ENCODE data around the gene RAD51B. TPM values are rescaled to one million over a fixed set of nuclear protein-coding genes. Genes with fewer than 3 reads are reported as not detected.

RAD51B gene
- total and polyA plus RNA-seq, 2 of the 13 experiments (the other 11 are each of a cell fraction or from before 2014, with no cell fraction given): 7.0 to 9.5 TPM

- TF ChIP-seq TFDP2 (CRISPR knock-in tag; IDR thresholded peaks at IDR 0.05): no peak
- no peak for TF ChIP-seq ASH2L (IDR thresholded peaks at IDR 0.05; ENCODE audit: insufficient read length, low read depth, low read length)
- TF ChIP-seq CBX2 (IDR thresholded peaks at IDR 0.05; ENCODE audit: low read depth, low read length): no peak
- TF ChIP-seq CBX2 (CRISPR knock-in tag; IDR thresholded peaks at IDR 0.05; ENCODE audit: low read depth): no peak
- TF ChIP-seq ZNF784 (CRISPR knock-in tag; IDR thresholded peaks at IDR 0.05; ENCODE audit: borderline replicate concordance): no peak
- TF ChIP-seq FOXP1 (IDR thresholded peaks at IDR 0.05): no peak
- TF ChIP-seq FOXP1 (CRISPR knock-in tag; IDR thresholded peaks at IDR 0.05): 0 out of 2 replicates have a peak, but pooled peaks have one; percentile 16
- TF ChIP-seq TBX2 (CRISPR knock-in tag; IDR thresholded peaks at IDR 0.05; ENCODE audit: borderline replicate concordance): no peak
- no peak for TF ChIP-seq RBFOX2 (IDR thresholded peaks at IDR 0.05; ENCODE audit: low read depth, low read length)
- TF ChIP-seq ATF7-NPFF (CRISPR knock-in tag; IDR thresholded peaks at IDR 0.05; ENCODE audit: low read depth): no peak
- TF ChIP-seq MED13 (CRISPR knock-in tag; IDR thresholded peaks at IDR 0.05): no peak
- peak; percentile 89 for TF ChIP-seq BCL6 (CRISPR knock-in tag; IDR thresholded peaks at IDR 0.05)
- TF ChIP-seq ZBED4 (CRISPR knock-in tag; IDR thresholded peaks at IDR 0.05; ENCODE audit: borderline replicate concordance): no peak
- no peak for TF ChIP-seq ZNF597 (CRISPR knock-in tag; IDR thresholded peaks at IDR 0.05)
- TF ChIP-seq KLF11 (CRISPR knock-in tag; IDR thresholded peaks at IDR 0.05): no peak
- TF ChIP-seq MIER2 (CRISPR knock-in tag; IDR thresholded peaks at IDR 0.05): no peak
- peak; percentile 63; the same call in 1 of the 2 replicates for TF ChIP-seq MIXL1 (CRISPR knock-in tag; IDR thresholded peaks at IDR 0.05)
- TF ChIP-seq ZBTB14 (CRISPR knock-in tag; IDR thresholded peaks at IDR 0.05): no peak
- no peak for TF ChIP-seq GRHL1 (CRISPR knock-in tag; conservative IDR thresholded peaks at IDR 0.05)
- TF ChIP-seq ATAD3A (CRISPR knock-in tag; IDR thresholded peaks at IDR 0.05): no peak
- TF ChIP-seq RXRB (CRISPR knock-in tag; IDR thresholded peaks at IDR 0.05; ENCODE audit: borderline replicate concordance): no peak
- no peak for TF ChIP-seq ZNF598 (CRISPR knock-in tag; IDR thresholded peaks at IDR 0.05; ENCODE audit: borderline replicate concordance)
- TF ChIP-seq ZNF446 (CRISPR knock-in tag; IDR thresholded peaks at IDR 0.05): no peak
These were observed 370.5 kb downstream of the RAD51B start (continued) for GRCh38 chr14:68190032-68190431.

All from HepG2 (cell line).